ENCODE data around the gene HMMR. TPM values are rescaled to one million over a fixed set of nuclear protein-coding genes. Genes with fewer than 3 reads are reported as not detected.

The HMMR gene
- total and polyA plus RNA-seq, 2 donors (not counting 1 experiment from before 2014, with no cell fraction given), result 0.34 to 1.6 TPM

DNA sequence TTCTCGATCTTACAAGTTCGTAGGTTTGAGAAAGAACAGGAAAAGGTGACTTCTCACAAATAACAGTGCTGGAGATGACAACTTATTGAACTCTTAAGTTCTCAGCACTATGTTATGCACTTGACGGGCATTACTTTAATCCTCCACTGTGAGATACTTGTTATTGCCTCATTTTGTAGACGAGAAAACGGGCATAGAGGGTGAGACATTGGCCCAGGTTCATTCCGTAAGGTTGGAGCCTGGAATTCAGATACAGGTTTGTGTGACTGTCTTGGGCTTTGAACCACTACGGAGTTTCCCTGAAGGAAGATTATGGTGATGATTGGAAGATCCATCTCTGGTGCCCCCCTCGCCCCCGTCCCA, 45.6 kb downstream of the HMMR start:
- WGBS (ENCODE audit: insufficient coverage), result 0% methylated on average over 3 of the region's 9 CpGs
- ChIA-PET POLR2A (interaction anchor here (1.1 to 4.0 kb wide), 2 partner anchors 33 to 46 kb away, joined by 3 to 40 read pairs; partner anchors contain the start of genes HMMR and NUDCD2), CTCF (interaction anchor here (0.6 to 4.0 kb wide), 7 partner anchors 12 to 998 kb away, joined by 3 to 37 read pairs (median 5); partner anchors contain the start of genes HMMR and NUDCD2)
- intact Hi-C loops (cut with micrococcal nuclease), result no loop called here
- Histone ChIP-seq H3K9me3 (ENCODE audit: control extremely low read depth in 1 of 3, control insufficient read depth in 2 of 3, insufficient read depth in 1 of 3, low read length in 2 of 3) (no peaks in the 10 kb centered on the region), H3K4me1 (ENCODE audit: control insufficient read depth in 2 of 2, insufficient read depth in 2 of 2, low read length in 2 of 2) (peaks cover 47 to 63% of the 10 kb centered on the region in 2 donors), H3K27ac (ENCODE audit: low read length in 2 of 2) (peak overlapping the region; percentile 93 to 95), H2AFZ (ENCODE audit: insufficient read depth, low read depth, low read length, poor library complexity, severe bottlenecking) (peak overlapping the region; percentile 77), H3K36me3 (replicated peaks in 1 of 2; ENCODE audit: control extremely low read depth in 1 of 2, control insufficient read depth in 1 of 2, extremely low read depth in 1 of 2, insufficient read depth in 2 of 2, low read length in 1 of 2) (peaks cover 0 to 4% of the 10 kb centered on the region in 2 experiments), H3K4me3 (ENCODE audit: control extremely low read depth in 1 of 5, extremely low read depth in 1 of 5, insufficient read depth in 1 of 5, low read depth in 2 of 5, low read length in 4 of 5) (peak overlapping the region; percentile 61 to 99 (median 83)), H4K20me1 (ENCODE audit: control insufficient read depth, insufficient read depth, low read length, poor library complexity, severe bottlenecking) (no peaks in the 10 kb centered on the region), H3K79me2 (ENCODE audit: control insufficient read depth, insufficient read depth, low read length) (peaks cover 59% of the 10 kb centered on the region), H3K27me3 (replicated peaks in 1 of 4; ENCODE audit: control extremely low read depth in 1 of 4, control insufficient read depth in 3 of 4, insufficient read depth in 4 of 4, low read length in 3 of 4) (no peaks in the 10 kb centered on the region), H3K4me2 (replicated peaks; ENCODE audit: low read depth, low read length, poor library complexity, severe bottlenecking) (peak overlapping the region; percentile 80), H3K9ac (ENCODE audit: low read length) (peak overlapping the region; percentile 88)
- H3K27ac Mint-ChIP-seq, result peak overlapping the region; percentile 98
- H3K4me3 Mint-ChIP-seq, result peak overlapping the region; percentile 98
- H3K9me3 Mint-ChIP-seq (ENCODE audit: insufficient read depth), result no peaks in the 10 kb centered on the region
- ATAC-seq (ENCODE audit: low read depth), result no peak
- DNase-seq, result no peak
- TF ChIP-seq CTCF (IDR thresholded peaks at IDR 0.05), result no peak
- TF ChIP-seq EZH2 (IDR thresholded peaks at IDR 0.05; ENCODE audit: borderline replicate concordance, insufficient read depth, low read depth, low read length, poor library complexity, severe bottlenecking), result no peak
- H3K27me3 Mint-ChIP-seq, result no peaks in the 10 kb centered on the region
- peaks cover 66% of the 10 kb centered on the region for H3K4me1 Mint-ChIP-seq

- Histone ChIP-seq H3K27ac (ENCODE audit: low read length in 2 of 2) (peak overlapping the region; percentile 93 to 95), H3K9me3 (ENCODE audit: control extremely low read depth in 1 of 3, control insufficient read depth in 2 of 3, insufficient read depth in 1 of 3, low read length in 2 of 3) (no peaks in the 10 kb centered on the region), H3K4me3 (ENCODE audit: control extremely low read depth in 1 of 5, extremely low read depth in 1 of 5, insufficient read depth in 1 of 5, low read depth in 2 of 5, low read length in 4 of 5) (peak overlapping the region; percentile 61 to 99 (median 83)), H4K20me1 (ENCODE audit: control insufficient read depth, insufficient read depth, low read length, poor library complexity, severe bottlenecking) (no peaks in the 10 kb centered on the region), H3K4me2 (replicated peaks; ENCODE audit: low read depth, low read length, poor library complexity, severe bottlenecking) (peak overlapping the region; percentile 80), H2AFZ (ENCODE audit: insufficient read depth, low read depth, low read length, poor library complexity, severe bottlenecking) (peak overlapping the region; percentile 77), H3K4me1 (ENCODE audit: control insufficient read depth in 2 of 2, insufficient read depth in 2 of 2, low read length in 2 of 2) (peaks cover 47 to 64% of the 10 kb centered on the region in 2 donors), H3K79me2 (ENCODE audit: control insufficient read depth, insufficient read depth, low read length) (peaks cover 65% of the 10 kb centered on the region), H3K9ac (ENCODE audit: low read length) (peak overlapping the region; percentile 88), H3K27me3 (replicated peaks in 1 of 4; ENCODE audit: control extremely low read depth in 1 of 4, control insufficient read depth in 3 of 4, insufficient read depth in 4 of 4, low read length in 3 of 4) (no peaks in the 10 kb centered on the region), H3K36me3 (replicated peaks in 1 of 2; ENCODE audit: control extremely low read depth in 1 of 2, control insufficient read depth in 1 of 2, extremely low read depth in 1 of 2, insufficient read depth in 2 of 2, low read length in 1 of 2) (peaks cover 0 to 6% of the 10 kb centered on the region in 2 experiments)
- Mint-ChIP-seq H3K9me3 (ENCODE audit: insufficient read depth) (no peaks in the 10 kb centered on the region), H3K4me1 (peaks cover 68% of the 10 kb centered on the region), H3K27ac (peak overlapping the region; percentile 98), H3K4me3 (peak overlapping the region; percentile 98), H3K27me3 (no peaks in the 10 kb centered on the region)
- WGBS (ENCODE audit: insufficient coverage), result no CpG with 5 or more reads among the region's 8 CpGs
- CTCF ChIA-PET, result interaction anchor here (1.4 to 2.1 kb wide), 3 partner anchors 34 to 47 kb away, joined by 4 to 6 read pairs (median 5); partner anchors contain the start of genes HMMR and NUDCD2
- ATAC-seq (ENCODE audit: low read depth) (no peak), DNase-seq (peak; percentile 28)
- TF ChIP-seq CTCF (IDR thresholded peaks at IDR 0.05) (no peak), EZH2 (IDR thresholded peaks at IDR 0.05; ENCODE audit: borderline replicate concordance, insufficient read depth, low read depth, low read length, poor library complexity, severe bottlenecking) (no peak)
- POLR2A ChIA-PET, result interaction anchor here (4.0 kb wide), 1 partner anchor 47 kb away, joined by 40 read pairs; the partner anchor contains the start of genes HMMR and NUDCD2
- intact Hi-C loops (cut with micrococcal nuclease), result no loop called here
These were observed 46.3 kb downstream of the HMMR start for GRCh38 chr5:163506726-163507125.
